Panc1 (cell line): ENCODE data around the gene FCSK.
"Not testable (repeated sequence)": the region's sequence is repeated elsewhere in the genome, so short reads cannot be mapped to it uniquely, and the experiment has no call there.

Experiments
- POLR2AphosphoS5 ChIP-seq: IDR thresholded peaks from 2 replicates; pipeline ENCODE4 v1.6.1; 2012; ENCODE audit warnings: mild to moderate bottlenecking, low read depth, low read length, moderate library complexity
- REST ChIP-seq, 2 experiments: IDR thresholded peaks; 2 replicates each; pipeline ENCODE4 v1.6.1; 2011 to 2012; ENCODE audit warnings: low read depth in 2 of 2, control low read depth in 1 of 2, low read length in 1 of 2, mild to moderate bottlenecking in 1 of 2, moderate library complexity in 1 of 2; ENCODE audit not compliant: insufficient read depth in 1 of 2
- SIN3A ChIP-seq: IDR thresholded peaks from 2 replicates; pipeline ENCODE4 v1.6.1; 2012; ENCODE audit warnings: low read depth, mild to moderate bottlenecking, low read length, moderate library complexity, borderline replicate concordance; ENCODE audit not compliant: insufficient read depth
- TCF7L2 ChIP-seq: IDR thresholded peaks from 2 replicates; pipeline ENCODE4 v1.6.1; 2011; ENCODE audit warnings: mild to moderate bottlenecking, low read depth, low read length, inconsistent platforms
- TF ChIP-seq, protein P1 (sequence below): fragments of 450-650 bp; IDR thresholded peaks from 2 replicates; pipeline ENCODE4 v1.5.1; 2017; ENCODE audit warnings: mild to moderate bottlenecking

DNA sequence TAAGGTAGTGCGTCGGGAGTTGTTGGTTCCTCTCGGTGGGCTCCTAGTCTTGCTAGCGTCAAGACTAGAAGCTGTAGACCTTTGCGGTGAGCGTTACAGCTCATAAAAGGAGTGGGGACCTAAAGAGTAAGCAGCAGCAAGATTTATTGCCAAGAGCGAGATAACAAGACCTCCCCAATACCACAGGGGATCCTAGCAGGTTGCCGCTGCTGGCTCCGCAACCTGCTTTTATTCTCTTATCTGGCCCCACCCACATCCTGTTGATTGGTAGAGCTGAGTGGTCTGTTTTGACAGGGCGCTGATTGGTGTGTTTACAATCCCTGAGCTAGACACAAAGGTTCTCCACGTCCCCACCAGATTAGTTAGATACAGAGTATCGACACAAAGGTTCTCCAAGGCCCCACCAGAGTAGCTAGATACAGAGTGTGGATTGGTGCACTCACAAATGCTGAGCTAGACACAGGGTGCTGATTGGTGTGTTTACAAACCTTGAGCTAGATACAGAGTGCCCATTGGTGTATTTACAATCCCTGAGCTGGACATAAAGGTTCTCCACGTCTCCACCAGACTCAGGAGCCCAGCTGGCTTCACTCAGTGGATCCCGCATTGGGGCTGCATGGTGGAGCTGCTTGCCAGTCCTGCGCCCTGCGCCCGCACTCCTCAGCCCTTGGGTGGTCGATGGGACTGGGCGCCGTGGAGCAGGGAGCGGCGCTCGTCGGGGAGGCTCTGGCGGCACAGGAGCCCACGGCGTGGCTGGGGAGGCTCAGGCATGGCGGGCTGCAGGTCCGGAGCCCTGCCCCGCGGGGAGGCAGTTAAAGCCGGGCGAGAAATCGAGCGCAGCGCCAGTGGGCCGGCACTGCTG lies 4.0 kb upstream of the FCSK start:
- not testable (repeated sequence) for TF ChIP-seq TCF7L2; POLR2AphosphoS5; REST (IDR thresholded peaks at IDR 0.05; ENCODE audit: insufficient read depth in 1 of 2, low read depth in 2 of 2, low read length in 1 of 2); SIN3A
- TF ChIP-seq, protein P1, sequence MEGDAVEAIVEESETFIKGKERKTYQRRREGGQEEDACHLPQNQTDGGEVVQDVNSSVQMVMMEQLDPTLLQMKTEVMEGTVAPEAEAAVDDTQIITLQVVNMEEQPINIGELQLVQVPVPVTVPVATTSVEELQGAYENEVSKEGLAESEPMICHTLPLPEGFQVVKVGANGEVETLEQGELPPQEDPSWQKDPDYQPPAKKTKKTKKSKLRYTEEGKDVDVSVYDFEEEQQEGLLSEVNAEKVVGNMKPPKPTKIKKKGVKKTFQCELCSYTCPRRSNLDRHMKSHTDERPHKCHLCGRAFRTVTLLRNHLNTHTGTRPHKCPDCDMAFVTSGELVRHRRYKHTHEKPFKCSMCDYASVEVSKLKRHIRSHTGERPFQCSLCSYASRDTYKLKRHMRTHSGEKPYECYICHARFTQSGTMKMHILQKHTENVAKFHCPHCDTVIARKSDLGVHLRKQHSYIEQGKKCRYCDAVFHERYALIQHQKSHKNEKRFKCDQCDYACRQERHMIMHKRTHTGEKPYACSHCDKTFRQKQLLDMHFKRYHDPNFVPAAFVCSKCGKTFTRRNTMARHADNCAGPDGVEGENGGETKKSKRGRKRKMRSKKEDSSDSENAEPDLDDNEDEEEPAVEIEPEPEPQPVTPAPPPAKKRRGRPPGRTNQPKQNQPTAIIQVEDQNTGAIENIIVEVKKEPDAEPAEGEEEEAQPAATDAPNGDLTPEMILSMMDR, result not testable (repeated sequence)
